OCI-LY7 (cell line): ENCODE data around the gene GDPD2. TPM values are rescaled to one million over a fixed set of nuclear protein-coding genes. Genes with fewer than 3 reads are reported as not detected.

Experiments
- BruUV-seq: library from RNA; stranded (reverse); fragments of 400-500 nt; replicated peaks from 2 replicates; lab custom pipeline; 2021; lab: Mats Ljungman, UMichigan
- CTCF ChIA-PET: fragments of 300-600 bp; sonication (Branson Sonifier 250); formaldehyde crosslinking; loops from one replicate; lab custom pipeline; 2022; ENCODE audit warnings: antibody characterized with exemption; ENCODE audit not compliant: unreplicated experiment; lab: Charles Lee
- POLR2A ChIA-PET: fragments of 300-600 bp; sonication (Branson Sonifier 250); formaldehyde crosslinking; loops from one replicate; lab custom pipeline; 2022; ENCODE audit warnings: antibody characterized with exemption; lab: Charles Lee
- DNase-seq: peaks from one replicate; pipeline ENCODE4 v3.0.0-alpha.2; 2015; ENCODE audit warnings: low spot score
- H2AFZ ChIP-seq: fragments of 200-600 bp; sonication (generic), shearing (Covaris generic); 2 replicates; pipeline ENCODE4 v1.6.1; 2014; ENCODE audit warnings: mild to moderate bottlenecking, antibody characterized with exemption, low read length, moderate library complexity
- H3K27ac ChIP-seq: fragments of 200-600 bp; sonication (generic); 2 replicates; pipeline ENCODE4 v1.5.1; 2014; ENCODE audit warnings: mixed run types, low read depth, mild to moderate bottlenecking, moderate library complexity, low read length, inconsistent platforms; ENCODE audit not compliant: poor library complexity, severe bottlenecking
- H3K36me3 ChIP-seq: fragments of 200-600 bp; sonication (generic); 2 replicates; pipeline ENCODE4 v1.6.1; 2014; ENCODE audit warnings: mild to moderate bottlenecking, antibody characterized with exemption, low read length, moderate library complexity, mixed read lengths; ENCODE audit not compliant: insufficient read depth
- H3K4me1 ChIP-seq: fragments of 200-600 bp; sonication (generic); 2 replicates; pipeline ENCODE4 v1.5.1; 2014; ENCODE audit warnings: mild to moderate bottlenecking, low read length; ENCODE audit not compliant: insufficient read depth, poor library complexity, severe bottlenecking
- H3K4me2 ChIP-seq: fragments of 200-600 bp; sonication (generic); 2 replicates; pipeline ENCODE4 v1.6.1; 2014; ENCODE audit warnings: mild to moderate bottlenecking, low read length
- H3K4me3 ChIP-seq: fragments of 200-600 bp; sonication (generic); 2 replicates; pipeline ENCODE4 v1.5.1; 2014; ENCODE audit warnings: mild to moderate bottlenecking, low read depth, low read length; ENCODE audit not compliant: poor library complexity, severe bottlenecking
- H3K79me2 ChIP-seq: fragments of 200-600 bp; sonication (generic); 2 replicates; pipeline ENCODE4 v1.6.1; 2016; ENCODE audit warnings: low read depth, mild to moderate bottlenecking, low read length, moderate library complexity, mixed read lengths; ENCODE audit not compliant: insufficient read depth
- H3K9me2 ChIP-seq: fragments of 200-600 bp; sonication (generic); 2 replicates; pipeline ENCODE4 v1.6.1; 2016; ENCODE audit warnings: mild to moderate bottlenecking, low read length, mixed read lengths; ENCODE audit not compliant: insufficient read depth
- H3K9me3 ChIP-seq: fragments of 200-600 bp; sonication (generic); 2 replicates; pipeline ENCODE4 v1.6.1; 2014; ENCODE audit warnings: mild to moderate bottlenecking, mixed run types, low read length, mixed read lengths
- H4K20me1 ChIP-seq: fragments of 200-600 bp; sonication (generic); 2 replicates; pipeline ENCODE4 v1.6.1; 2014; ENCODE audit warnings: mild to moderate bottlenecking, antibody characterized with exemption, low read length, moderate library complexity, mixed read lengths; ENCODE audit not compliant: insufficient read depth
- EZH2phosphoT487 ChIP-seq: fragments of 200-600 bp; sonication (generic); IDR thresholded peaks from 2 replicates; pipeline ENCODE4 v1.6.1; 2018; ENCODE audit warnings: low read depth, borderline replicate concordance, mild to moderate bottlenecking, mixed run types, antibody characterized with exemption, low read length, moderate library complexity, mixed read lengths
- intact Hi-C: fragments of 100-400 bp; cut with micrococcal nuclease; formaldehyde crosslinking; loops from one replicate; pipeline ENCODE4 v1.10.0; 2022; ENCODE audit not compliant: unreplicated experiment
- total RNA-seq, 2 experiments: library from RNA; depleted of rRNA in 1 of 2; stranded (reverse); fragments of >200 nt in 1 of 2; shearing (Covaris generic) in 1 of 2; gene quantifications; 2 replicates each; pipeline ENCODE4 v1.2.3, GENCODE V29; 2014 to 2022
- TF ChIP-seq, protein P1 (sequence below): fragments of 200-600 bp; sonication (generic); conservative IDR thresholded peaks from 2 replicates; pipeline ENCODE4 v1.5.1; 2014; ENCODE audit warnings: mild to moderate bottlenecking, antibody characterized with exemption, low read length, moderate library complexity, mixed read lengths

GDPD2 gene
- total RNA-seq, 2 experiments from 2014 or later = 0.16 TPM; not detected in 1

GRCh38 chrX:70446380-70447350 is 23.6 kb downstream of the GDPD2 start:
- no peak for TF ChIP-seq EZH2phosphoT487
- TF ChIP-seq, protein P1, sequence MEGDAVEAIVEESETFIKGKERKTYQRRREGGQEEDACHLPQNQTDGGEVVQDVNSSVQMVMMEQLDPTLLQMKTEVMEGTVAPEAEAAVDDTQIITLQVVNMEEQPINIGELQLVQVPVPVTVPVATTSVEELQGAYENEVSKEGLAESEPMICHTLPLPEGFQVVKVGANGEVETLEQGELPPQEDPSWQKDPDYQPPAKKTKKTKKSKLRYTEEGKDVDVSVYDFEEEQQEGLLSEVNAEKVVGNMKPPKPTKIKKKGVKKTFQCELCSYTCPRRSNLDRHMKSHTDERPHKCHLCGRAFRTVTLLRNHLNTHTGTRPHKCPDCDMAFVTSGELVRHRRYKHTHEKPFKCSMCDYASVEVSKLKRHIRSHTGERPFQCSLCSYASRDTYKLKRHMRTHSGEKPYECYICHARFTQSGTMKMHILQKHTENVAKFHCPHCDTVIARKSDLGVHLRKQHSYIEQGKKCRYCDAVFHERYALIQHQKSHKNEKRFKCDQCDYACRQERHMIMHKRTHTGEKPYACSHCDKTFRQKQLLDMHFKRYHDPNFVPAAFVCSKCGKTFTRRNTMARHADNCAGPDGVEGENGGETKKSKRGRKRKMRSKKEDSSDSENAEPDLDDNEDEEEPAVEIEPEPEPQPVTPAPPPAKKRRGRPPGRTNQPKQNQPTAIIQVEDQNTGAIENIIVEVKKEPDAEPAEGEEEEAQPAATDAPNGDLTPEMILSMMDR = no peak
- no peaks in the 10 kb centered on the region for H3K36me3 ChIP-seq
- no peak for DNase-seq
- no peak overlapping the region for H3K27ac ChIP-seq
- ChIA-PET POLR2A (no interaction called here), CTCF (no interaction called here)
- no peaks in the 10 kb centered on the region for H3K79me2 ChIP-seq
- H3K4me3 ChIP-seq = no peak overlapping the region
- H4K20me1 ChIP-seq = no peaks in the 10 kb centered on the region
- H3K4me2 ChIP-seq = no peak overlapping the region
- intact Hi-C loops = no loop called here
- no peaks in the 10 kb centered on the region for H3K4me1 ChIP-seq
- BruUV-seq = no TSS peak
- no peaks in the 10 kb centered on the region for H3K9me3 ChIP-seq
- H2AFZ ChIP-seq = no peak overlapping the region
- no peaks in the 10 kb centered on the region for H3K9me2 ChIP-seq

DNA sequence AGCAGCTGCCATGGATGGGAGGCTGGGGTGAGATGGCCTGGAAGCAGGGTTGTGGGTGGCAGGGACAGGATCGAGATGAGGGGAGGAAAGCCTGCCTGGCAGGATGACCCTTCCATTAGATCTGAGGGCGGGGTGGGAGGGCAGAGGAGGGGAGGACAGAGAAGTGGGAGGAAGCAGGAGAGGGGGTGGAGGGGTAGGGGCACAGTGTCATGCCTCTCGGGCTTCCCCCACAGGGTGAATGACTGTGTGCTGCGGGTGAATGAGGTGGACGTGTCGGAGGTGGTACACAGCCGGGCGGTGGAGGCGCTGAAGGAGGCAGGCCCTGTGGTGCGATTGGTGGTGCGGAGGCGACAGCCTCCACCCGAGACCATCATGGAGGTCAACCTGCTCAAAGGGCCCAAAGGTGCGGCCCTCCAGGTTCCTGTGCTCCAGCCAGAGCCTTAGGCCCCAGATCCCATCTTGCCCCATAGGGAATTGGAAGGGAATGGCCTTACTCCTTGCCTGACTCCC is 26.4 kb downstream of the GDPD2 start:
- Histone ChIP-seq H4K20me1 (no peaks in the 10 kb centered on the region), H2AFZ (no peak overlapping the region), H3K27ac (no peak overlapping the region), H3K4me2 (no peak overlapping the region), H3K79me2 (no peaks in the 10 kb centered on the region), H3K9me2 (no peaks in the 10 kb centered on the region), H3K9me3 (no peaks in the 10 kb centered on the region), H3K4me3 (no peak overlapping the region), H3K36me3 (no peaks in the 10 kb centered on the region), H3K4me1 (peaks cover 8% of the 10 kb centered on the region)
- intact Hi-C loops = no loop called here
- ChIA-PET CTCF (no interaction called here), POLR2A (no interaction called here)
- DNase-seq = no peak
- no TSS peak for BruUV-seq
- TF ChIP-seq EZH2phosphoT487 = no peak
- TF ChIP-seq, protein P1 = no peak
